K562 (cell line): ENCODE data around the gene ESR2.

Experiments
- ARNT ChIP-seq, 2 experiments: fragments of 450-650 bp; IDR thresholded peaks; 2 replicates each; pipeline ENCODE4 v1.6.1; 2016; ENCODE audit warnings: mild to moderate bottlenecking in 1 of 2
- CEBPB ChIP-seq: fragments of 450-650 bp; IDR thresholded peaks from 2 replicates; pipeline ENCODE4 v1.6.1; 2016; ENCODE audit warnings: missing genetic modification characterization, missing compliant biosample characterization
- EHMT2 ChIP-seq: fragments of 450-650 bp; IDR thresholded peaks from 2 replicates; pipeline ENCODE4 v1.6.1; 2018; ENCODE audit warnings: antibody characterized with exemption
- EP300 ChIP-seq: IDR thresholded peaks from 2 replicates; pipeline ENCODE4 v1.6.1; 2012; ENCODE audit warnings: low read length, improper control_type of control experiment
- FOS ChIP-seq: IDR thresholded peaks from 3 replicates; pipeline ENCODE4 v1.6.1; 2011; ENCODE audit not compliant: insufficient read length; ENCODE audit errors: extremely low read depth
- HDAC6 ChIP-seq: IDR thresholded peaks from 2 replicates; pipeline ENCODE4 v1.6.1; 2012; ENCODE audit warnings: low read depth, mild to moderate bottlenecking, control low read depth, inconsistent platforms, low read length, moderate library complexity
- LARP7 ChIP-seq: fragments of 450-650 bp; IDR thresholded peaks from 2 replicates; pipeline ENCODE4 v1.6.1; 2016
- NFATC3 ChIP-seq: fragments of 450-650 bp; IDR thresholded peaks from 2 replicates; pipeline ENCODE4 v1.6.1; 2017; ENCODE audit warnings: mild to moderate bottlenecking
- ZC3H4 ChIP-seq: sonication (generic); formaldehyde crosslinking; IDR thresholded peaks from 2 replicates; pipeline ENCODE4 v1.9.0; 2021; ENCODE audit warnings: missing genetic modification reagents, borderline replicate concordance
- ZNF282 ChIP-seq: sonication (generic); formaldehyde crosslinking; IDR thresholded peaks from 2 replicates; pipeline ENCODE4 v1.8.1; 2023; ENCODE audit warnings: missing genetic modification reagents
- TF ChIP-seq, protein P1 (sequence below), 3 experiments: IDR thresholded peaks in 2 of 3; conservative IDR thresholded peaks in 1 of 3; 2 replicates each; pipeline ENCODE4 v1.5.1; 2011 to 2012; ENCODE audit warnings: low read length in 3 of 3, mild to moderate bottlenecking in 3 of 3, control low read depth in 2 of 3, improper control_type of control experiment in 1 of 3, inconsistent platforms in 1 of 3, low read depth in 1 of 3, mixed read lengths in 1 of 3, moderate library complexity in 1 of 3; ENCODE audit not compliant: insufficient read depth in 2 of 3
- TF ChIP-seq, protein P2 (sequence below): fragments of 250-450 bp; sonication (Bioruptor Pico); IDR thresholded peaks from 2 replicates; pipeline ENCODE4 v1.6.1; 2021; ENCODE audit warnings: mild to moderate bottlenecking
- TF ChIP-seq, protein P3 (sequence below): fragments of 150-350 bp; IDR thresholded peaks from 2 replicates; pipeline ENCODE4 v1.6.1; 2014; ENCODE audit warnings: low read depth, mild to moderate bottlenecking, low read length, borderline replicate concordance

DNA sequence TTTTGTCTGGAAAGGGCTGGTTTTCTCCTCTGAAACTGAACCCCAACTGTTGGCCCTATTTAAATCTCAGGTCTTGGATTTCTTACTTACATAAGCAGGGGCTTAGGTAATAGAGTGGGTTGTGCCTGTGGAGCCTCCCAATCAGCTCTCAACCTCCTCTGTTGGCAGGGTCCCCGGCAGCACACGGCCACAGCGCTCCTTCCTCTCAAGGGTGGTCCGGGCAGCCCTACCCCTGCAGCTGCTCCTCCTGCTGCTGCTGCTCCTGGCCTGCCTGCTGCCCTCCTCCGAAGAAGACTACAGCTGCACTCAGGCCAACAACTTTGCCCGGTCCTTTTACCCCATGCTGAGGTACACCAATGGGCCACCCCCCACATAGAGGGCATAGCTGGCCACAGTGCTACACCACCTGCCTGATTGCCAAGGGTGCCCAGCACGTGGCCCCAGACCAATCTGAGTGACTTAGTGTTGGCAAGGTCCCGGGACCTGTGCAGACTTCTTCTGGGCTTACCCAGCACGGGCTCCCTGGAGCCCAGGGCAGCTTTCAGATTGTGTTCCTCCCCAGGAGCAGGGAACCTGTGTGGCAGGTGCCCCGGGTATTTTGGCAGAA, 68.9 kb downstream of the ESR2 start:
- TF ChIP-seq HDAC6 (no peak), FOS (no peak), EHMT2 (no peak), EP300 (no peak), ZNF282 (no peak), CEBPB (tag) (no peak), ZC3H4 (no peak), LARP7 (no peak), ARNT (IDR thresholded peaks at IDR 0.05) (no peak), NFATC3 (no peak)
- TF ChIP-seq, protein P1, sequence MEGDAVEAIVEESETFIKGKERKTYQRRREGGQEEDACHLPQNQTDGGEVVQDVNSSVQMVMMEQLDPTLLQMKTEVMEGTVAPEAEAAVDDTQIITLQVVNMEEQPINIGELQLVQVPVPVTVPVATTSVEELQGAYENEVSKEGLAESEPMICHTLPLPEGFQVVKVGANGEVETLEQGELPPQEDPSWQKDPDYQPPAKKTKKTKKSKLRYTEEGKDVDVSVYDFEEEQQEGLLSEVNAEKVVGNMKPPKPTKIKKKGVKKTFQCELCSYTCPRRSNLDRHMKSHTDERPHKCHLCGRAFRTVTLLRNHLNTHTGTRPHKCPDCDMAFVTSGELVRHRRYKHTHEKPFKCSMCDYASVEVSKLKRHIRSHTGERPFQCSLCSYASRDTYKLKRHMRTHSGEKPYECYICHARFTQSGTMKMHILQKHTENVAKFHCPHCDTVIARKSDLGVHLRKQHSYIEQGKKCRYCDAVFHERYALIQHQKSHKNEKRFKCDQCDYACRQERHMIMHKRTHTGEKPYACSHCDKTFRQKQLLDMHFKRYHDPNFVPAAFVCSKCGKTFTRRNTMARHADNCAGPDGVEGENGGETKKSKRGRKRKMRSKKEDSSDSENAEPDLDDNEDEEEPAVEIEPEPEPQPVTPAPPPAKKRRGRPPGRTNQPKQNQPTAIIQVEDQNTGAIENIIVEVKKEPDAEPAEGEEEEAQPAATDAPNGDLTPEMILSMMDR (IDR thresholded peaks at IDR 0.05 in 2 of 3, conservative IDR thresholded peaks at IDR 0.05 in 1 of 3; ENCODE audit: insufficient read depth in 2 of 3, low read depth in 1 of 3, low read length in 3 of 3) = no peak
- TF ChIP-seq, protein P2, sequence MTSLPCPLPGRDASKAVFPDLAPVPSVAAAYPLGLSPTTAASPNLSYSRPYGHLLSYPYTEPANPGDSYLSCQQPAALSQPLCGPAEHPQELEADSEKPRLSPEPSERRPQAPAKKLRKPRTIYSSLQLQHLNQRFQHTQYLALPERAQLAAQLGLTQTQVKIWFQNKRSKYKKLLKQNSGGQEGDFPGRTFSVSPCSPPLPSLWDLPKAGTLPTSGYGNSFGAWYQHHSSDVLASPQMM (CRISPR knock-in tag) = no peak
- TF ChIP-seq, protein P3, sequence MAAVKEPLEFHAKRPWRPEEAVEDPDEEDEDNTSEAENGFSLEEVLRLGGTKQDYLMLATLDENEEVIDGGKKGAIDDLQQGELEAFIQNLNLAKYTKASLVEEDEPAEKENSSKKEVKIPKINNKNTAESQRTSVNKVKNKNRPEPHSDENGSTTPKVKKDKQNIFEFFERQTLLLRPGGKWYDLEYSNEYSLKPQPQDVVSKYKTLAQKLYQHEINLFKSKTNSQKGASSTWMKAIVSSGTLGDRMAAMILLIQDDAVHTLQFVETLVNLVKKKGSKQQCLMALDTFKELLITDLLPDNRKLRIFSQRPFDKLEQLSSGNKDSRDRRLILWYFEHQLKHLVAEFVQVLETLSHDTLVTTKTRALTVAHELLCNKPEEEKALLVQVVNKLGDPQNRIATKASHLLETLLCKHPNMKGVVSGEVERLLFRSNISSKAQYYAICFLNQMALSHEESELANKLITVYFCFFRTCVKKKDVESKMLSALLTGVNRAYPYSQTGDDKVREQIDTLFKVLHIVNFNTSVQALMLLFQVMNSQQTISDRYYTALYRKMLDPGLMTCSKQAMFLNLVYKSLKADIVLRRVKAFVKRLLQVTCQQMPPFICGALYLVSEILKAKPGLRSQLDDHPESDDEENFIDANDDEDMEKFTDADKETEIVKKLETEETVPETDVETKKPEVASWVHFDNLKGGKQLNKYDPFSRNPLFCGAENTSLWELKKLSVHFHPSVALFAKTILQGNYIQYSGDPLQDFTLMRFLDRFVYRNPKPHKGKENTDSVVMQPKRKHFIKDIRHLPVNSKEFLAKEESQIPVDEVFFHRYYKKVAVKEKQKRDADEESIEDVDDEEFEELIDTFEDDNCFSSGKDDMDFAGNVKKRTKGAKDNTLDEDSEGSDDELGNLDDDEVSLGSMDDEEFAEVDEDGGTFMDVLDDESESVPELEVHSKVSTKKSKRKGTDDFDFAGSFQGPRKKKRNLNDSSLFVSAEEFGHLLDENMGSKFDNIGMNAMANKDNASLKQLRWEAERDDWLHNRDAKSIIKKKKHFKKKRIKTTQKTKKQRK = no peak
